HG02759 (cell line): ENCODE data around the gene PLPPR1.
"Not testable (repeated sequence)": the region's sequence is repeated elsewhere in the genome, so short reads cannot be mapped to it uniquely, and the experiment has no call there.

Experiments
- ATAC-seq: cut with Tn5 transposase; IDR thresholded peaks from one replicate; pipeline ENCODE4 v1.9.1; 2021; ENCODE audit warnings: mild to moderate bottlenecking, moderate library complexity; ENCODE audit not compliant: unreplicated experiment

The PLPPR1 gene

DNA sequence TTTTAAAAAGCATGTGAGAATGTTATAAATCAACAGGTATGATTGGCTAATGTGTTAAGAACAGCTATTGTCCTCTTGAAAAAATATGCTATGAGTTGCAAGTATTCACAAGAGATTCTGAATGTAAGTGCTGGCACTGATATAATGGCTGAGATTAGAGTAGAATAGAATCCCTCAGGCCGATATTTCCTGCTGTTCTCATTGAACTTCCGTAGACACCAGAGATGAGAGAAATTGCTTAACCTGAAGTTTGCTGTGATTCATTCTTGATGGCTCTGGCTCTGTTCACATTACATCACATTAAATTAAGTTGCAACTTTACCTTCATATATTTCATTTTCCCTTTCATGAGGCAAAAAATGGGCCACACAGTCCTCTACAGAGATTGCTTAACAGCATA lies 241.8 kb downstream of the PLPPR1 start:
- ATAC-seq: no peak

DNA sequence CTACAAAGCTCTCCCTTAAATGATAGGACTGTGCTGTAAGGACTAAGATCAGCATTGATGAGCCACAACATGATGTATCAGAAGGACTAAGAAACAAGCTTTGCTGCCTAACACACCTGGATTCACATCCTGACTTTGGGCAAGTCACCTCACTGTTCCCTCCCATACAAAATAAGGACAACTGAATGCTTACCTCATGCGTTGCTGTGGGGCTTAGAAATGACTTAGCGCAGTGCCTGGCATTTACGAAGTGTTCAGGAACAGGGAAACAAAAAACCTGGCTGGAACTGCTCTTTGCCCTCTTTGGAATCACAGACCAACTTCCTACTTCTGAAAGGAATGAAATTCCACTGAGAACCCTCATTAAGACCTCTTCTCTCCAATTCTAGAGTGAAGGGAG lies 242.6 kb downstream of the PLPPR1 start:
- no peak for ATAC-seq

GRCh38 chr9:101274971-101275768 lies 246.6 kb downstream of the PLPPR1 start:
- no peak for ATAC-seq

DNA sequence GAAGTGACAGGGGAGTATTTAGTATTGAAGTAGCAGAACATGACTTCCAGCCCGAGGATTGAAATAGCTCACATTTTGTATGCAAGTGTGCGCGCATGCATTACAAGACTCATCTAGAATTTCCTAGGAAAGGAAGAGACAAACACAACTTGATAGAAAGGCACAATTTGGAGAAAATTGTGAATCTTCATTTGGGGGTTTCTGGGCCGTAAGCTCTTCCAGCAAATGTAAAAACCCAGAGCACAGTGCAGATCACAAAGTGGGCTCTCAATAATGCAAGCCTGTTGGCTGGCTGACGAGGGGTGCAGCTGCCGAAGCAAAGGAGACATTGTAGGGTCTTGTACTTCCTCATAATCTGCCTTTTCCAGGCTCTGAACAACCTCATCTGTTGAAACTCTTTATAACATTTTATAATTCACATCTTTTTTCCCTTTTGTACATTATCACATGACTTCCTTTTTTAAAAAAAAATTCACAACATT lies 247.3 kb downstream of the PLPPR1 start:
- ATAC-seq: no peak

DNA sequence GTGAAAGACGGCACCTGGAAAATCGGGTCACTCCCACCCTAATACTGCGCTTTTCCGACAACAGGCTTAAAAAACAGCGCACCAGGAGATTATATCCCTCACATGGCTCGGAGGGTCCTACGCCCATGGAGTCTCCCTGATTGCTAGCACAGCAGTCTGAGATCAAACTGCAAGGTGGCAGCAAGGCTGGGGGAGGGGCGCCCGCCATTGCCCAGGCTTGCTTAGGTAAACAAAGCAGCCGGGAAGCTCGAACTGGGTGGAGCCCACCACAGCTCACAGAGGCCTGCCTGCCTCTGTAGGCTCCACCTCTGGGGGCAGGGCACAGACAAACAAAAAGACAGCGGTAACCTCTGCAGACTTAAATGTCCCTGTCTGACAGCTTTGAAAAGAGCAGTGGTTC lies 262.5 kb downstream of the PLPPR1 start:
- not testable (repeated sequence) for ATAC-seq

DNA sequence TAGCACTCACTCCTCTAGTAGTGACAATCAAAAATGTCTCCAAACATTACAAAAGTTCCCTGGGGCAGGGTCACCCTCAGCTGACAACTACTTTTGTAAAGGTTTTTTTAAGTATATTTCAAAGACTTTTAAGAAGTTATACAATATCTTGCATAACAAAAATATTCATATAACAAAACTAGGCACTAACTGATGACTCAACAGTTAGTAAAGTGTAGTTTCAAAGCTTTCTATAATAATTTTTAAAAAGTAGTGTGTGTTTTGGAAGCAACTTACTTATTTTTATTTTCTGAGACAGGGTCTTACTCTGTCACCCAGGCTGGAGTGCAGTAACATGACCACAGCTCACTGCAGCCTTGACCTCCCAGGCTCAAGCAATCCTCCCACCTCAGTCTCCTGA lies 271.4 kb downstream of the PLPPR1 start:
- ATAC-seq: no peak

GRCh38 chr9:101307051-101307450 lies 278.5 kb downstream of the PLPPR1 start:
- ATAC-seq: no peak

GRCh38 chr9:101307524-101308213 lies 279.1 kb downstream of the PLPPR1 start:
- ATAC-seq: no peak

GRCh38 chr9:101309139-101309538 lies 280.6 kb downstream of the PLPPR1 start:
- no peak for ATAC-seq

GRCh38 chr9:101311191-101311590 lies 282.7 kb downstream of the PLPPR1 start:
- no peak for ATAC-seq

GRCh38 chr9:101311758-101312420 lies 283.4 kb downstream of the PLPPR1 start:
- ATAC-seq: peak; percentile 84

DNA sequence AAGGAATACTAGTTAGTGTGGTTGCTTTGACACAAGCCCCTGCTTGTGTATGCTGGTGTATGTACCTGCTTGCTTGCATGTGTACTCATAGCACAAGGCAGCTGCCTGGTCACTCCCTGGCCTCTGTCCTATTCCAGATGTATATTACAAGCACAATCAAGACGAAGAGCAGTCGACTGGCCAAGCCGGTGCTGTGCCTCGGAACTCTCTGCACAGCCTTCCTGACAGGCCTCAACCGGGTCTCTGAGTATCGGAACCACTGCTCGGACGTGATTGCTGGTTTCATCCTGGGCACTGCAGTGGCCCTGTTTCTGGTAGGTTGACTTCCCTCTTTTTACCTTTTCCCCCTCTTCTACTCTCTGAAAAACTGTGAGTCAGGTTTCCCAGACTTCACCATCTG lies 284.1 kb downstream of the PLPPR1 start:
- no peak for ATAC-seq

GRCh38 chr9:101315112-101315450 lies 286.6 kb downstream of the PLPPR1 start:
- no peak for ATAC-seq

GRCh38 chr9:101317735-101318134 lies 289.2 kb downstream of the PLPPR1 start:
- ATAC-seq: no peak

DNA sequence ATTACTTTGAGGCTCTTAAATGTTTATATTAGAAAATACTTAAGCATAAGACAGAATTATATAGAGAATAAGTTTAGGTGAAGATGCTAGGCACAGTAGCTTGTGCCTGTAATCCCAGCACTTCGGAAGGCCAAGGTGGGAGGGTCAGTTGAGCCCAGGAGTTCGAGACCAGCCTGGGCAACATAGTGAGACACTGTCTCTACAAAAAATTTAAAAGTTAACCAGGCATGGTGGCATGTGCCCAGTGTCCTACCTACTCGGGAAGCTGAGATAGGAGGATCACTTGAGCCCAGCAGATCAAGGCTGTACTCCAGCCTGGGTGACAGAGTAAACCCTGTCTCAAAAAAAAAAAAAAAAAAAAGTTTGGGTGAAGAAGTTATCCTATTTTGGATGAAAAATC lies 294.6 kb downstream of the PLPPR1 start:
- no peak for ATAC-seq

- ATAC-seq: no peak
Observed at GRCh38 chr9:101324245-101324804, 295.8 kb downstream of the PLPPR1 start.

DNA sequence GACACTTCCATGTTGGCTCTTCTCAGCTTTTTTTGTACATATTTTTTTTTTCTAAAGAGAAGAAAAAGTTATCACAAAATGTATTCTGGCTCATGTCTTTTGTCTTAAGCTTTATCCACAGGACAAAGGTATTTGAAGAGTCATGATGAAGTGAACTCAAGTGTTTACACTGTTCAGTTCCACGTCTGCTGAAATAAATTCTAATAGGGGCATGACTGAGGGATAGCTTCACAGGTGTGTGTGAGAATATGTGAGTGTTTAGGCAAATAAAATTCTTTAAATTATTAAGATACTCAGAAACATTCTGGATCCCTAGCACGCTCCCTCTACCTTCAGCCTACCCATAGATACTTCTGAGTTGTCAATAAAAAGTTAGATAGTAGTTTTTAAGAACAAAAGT lies 296.5 kb downstream of the PLPPR1 start:
- ATAC-seq: no peak

DNA sequence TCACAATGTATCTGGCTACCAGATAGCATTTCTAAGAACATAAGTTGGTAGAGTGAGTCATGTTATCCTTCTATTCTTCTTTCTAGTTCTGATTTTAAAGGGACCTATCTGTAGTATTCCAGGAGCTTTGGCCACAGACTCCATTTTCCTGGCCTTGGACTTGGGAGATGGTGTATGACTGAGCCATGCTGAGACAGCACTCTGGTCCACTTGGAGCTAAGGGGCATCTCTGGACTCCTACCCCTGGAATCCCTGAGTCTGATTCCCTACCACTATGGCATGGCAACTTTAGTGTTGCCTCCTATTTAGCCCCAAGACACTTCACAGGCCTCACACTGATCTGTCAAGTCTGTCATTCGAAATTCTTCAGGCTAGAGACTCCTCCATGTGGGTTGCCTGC lies 297.5 kb downstream of the PLPPR1 start:
- ATAC-seq: no peak

- ATAC-seq: no peak
Observed at GRCh38 chr9:101326501-101326900, 298.0 kb downstream of the PLPPR1 start.

GRCh38 chr9:101327422-101327909 lies 298.9 kb downstream of the PLPPR1 start:
- ATAC-seq: not testable (repeated sequence)

- ATAC-seq: no peak
Observed at GRCh38 chr9:101332362-101332761, 303.8 kb downstream of the PLPPR1 start.
